Neural cell (in vitro differentiated cells): ENCODE results near the gene FXR1. TPM values are rescaled to one million over a fixed set of nuclear protein-coding genes. Genes with fewer than 3 reads are reported as not detected.
"Not testable (repeated sequence)": the region's sequence is repeated elsewhere in the genome, so short reads cannot be mapped to it uniquely, and the experiment has no call there.

Source experiments
- H2AFZ ChIP-seq: fragments of 200-600, 300-800 bp; sonication (generic), shearing (Covaris generic); 2 replicates; pipeline ENCODE4 v1.6.0; 2014; ENCODE audit warnings: low read depth, mild to moderate bottlenecking, antibody characterized with exemption, low read length, moderate library complexity
- H3F3A ChIP-seq: fragments of 200-600 bp; shearing (Covaris generic); 2 replicates; pipeline ENCODE4 v1.6.1; 2016; ENCODE audit warnings: mild to moderate bottlenecking, moderate library complexity, mixed read lengths, antibody characterized with exemption, low read length; ENCODE audit not compliant: insufficient read depth, poor library complexity, severe bottlenecking
- H3K27ac ChIP-seq: fragments of 200-600, 300-800 bp; sonication (generic), shearing (Covaris generic); 2 replicates; pipeline ENCODE4 v1.5.1; 2014; ENCODE audit warnings: mild to moderate bottlenecking, low read length, moderate library complexity
- H3K27me3 ChIP-seq: fragments of 300-800, 200-600 bp; sonication (generic), shearing (Covaris generic); 2 replicates; pipeline ENCODE4 v1.6.0; 2014; ENCODE audit warnings: mild to moderate bottlenecking, low read depth, low read length, moderate library complexity; ENCODE audit not compliant: insufficient read depth
- H3K36me3 ChIP-seq: fragments of 300-800, 200-600 bp; sonication (generic), shearing (Covaris generic); 2 replicates; pipeline ENCODE4 v1.5.1; 2014; ENCODE audit warnings: mild to moderate bottlenecking, antibody characterized with exemption, low read length, moderate library complexity; ENCODE audit not compliant: insufficient read depth
- H3K4me2 ChIP-seq: fragments of 300-800, 200-600 bp; sonication (generic), shearing (Covaris generic); 2 replicates; pipeline ENCODE4 v1.6.0; 2014; ENCODE audit warnings: mild to moderate bottlenecking, low read length
- H3K4me3 ChIP-seq: fragments of 300-800, 200-600 bp; sonication (generic), shearing (Covaris generic); 2 replicates; pipeline ENCODE4 v1.5.1; 2014; ENCODE audit warnings: mild to moderate bottlenecking, low read length, moderate library complexity
- H3K79me2 ChIP-seq: fragments of 200-600 bp; shearing (Covaris generic); replicated peaks from 2 replicates; pipeline ENCODE4 v1.6.0; 2014; ENCODE audit warnings: mild to moderate bottlenecking, low read length, moderate library complexity; ENCODE audit not compliant: insufficient read depth
- H3K9ac ChIP-seq: fragments of 300-800, 200-600 bp; sonication (generic), shearing (Covaris generic); 2 replicates; pipeline ENCODE4 v1.6.1; 2016; ENCODE audit warnings: mild to moderate bottlenecking, low read length, mixed read lengths
- H3K9me2 ChIP-seq: fragments of 200-600 bp; shearing (Covaris generic); 2 replicates; pipeline ENCODE4 v1.6.1; 2016; ENCODE audit warnings: mild to moderate bottlenecking, low read length, mixed read lengths; ENCODE audit not compliant: insufficient read depth
- H3K9me3 ChIP-seq: fragments of 200-600, 300-800 bp; sonication (generic), shearing (Covaris generic); 2 replicates; pipeline ENCODE4 v1.6.1; 2016; ENCODE audit warnings: mild to moderate bottlenecking, mixed run types, low read length, moderate library complexity, mixed read lengths
- H4K20me1 ChIP-seq: fragments of 200-600 bp; shearing (Covaris generic); 2 replicates; pipeline ENCODE4 v1.6.1; 2016; ENCODE audit warnings: mild to moderate bottlenecking, mixed run types; ENCODE audit not compliant: insufficient read depth
- CTCF ChIP-seq: fragments of 450-650 bp; IDR thresholded peaks from 2 replicates; pipeline ENCODE4 v1.5.1; 2014; ENCODE audit warnings: antibody characterized with exemption, mild to moderate bottlenecking, moderate library complexity; ENCODE audit not compliant: poor library complexity, severe bottlenecking
- EP300 ChIP-seq: fragments of 450-650 bp; conservative IDR thresholded peaks from 2 replicates; pipeline ENCODE4 v1.6.1; 2014; ENCODE audit warnings: antibody characterized with exemption, mild to moderate bottlenecking, moderate library complexity; ENCODE audit not compliant: poor library complexity, severe bottlenecking
- EZH2 ChIP-seq: fragments of 200-600, 300-800 bp; shearing (Covaris generic), sonication (generic); IDR thresholded peaks from 2 replicates; pipeline ENCODE4 v1.6.1; 2014; ENCODE audit warnings: antibody characterized with exemption, low read length, borderline replicate concordance, mild to moderate bottlenecking; ENCODE audit not compliant: insufficient read depth, poor library complexity, severe bottlenecking
- MXI1 ChIP-seq: fragments of 450-650 bp; conservative IDR thresholded peaks from 2 replicates; pipeline ENCODE4 v1.6.1; 2014; ENCODE audit warnings: antibody characterized with exemption, mild to moderate bottlenecking; ENCODE audit not compliant: poor library complexity, severe bottlenecking
- POLR2AphosphoS5 ChIP-seq: IDR thresholded peaks from 2 replicates; pipeline ENCODE4 v1.6.1; 2012
- RAD21 ChIP-seq: fragments of 450-650 bp; conservative IDR thresholded peaks from 2 replicates; pipeline ENCODE4 v1.6.1; 2014; ENCODE audit warnings: antibody characterized with exemption, mild to moderate bottlenecking, moderate library complexity
- REST ChIP-seq: IDR thresholded peaks from 2 replicates; pipeline ENCODE4 v1.6.1; 2012; ENCODE audit warnings: borderline replicate concordance
- SMC3 ChIP-seq: fragments of 450-650 bp; conservative IDR thresholded peaks from 2 replicates; pipeline ENCODE4 v1.6.1; 2014; ENCODE audit warnings: antibody characterized with exemption, mild to moderate bottlenecking, moderate library complexity; ENCODE audit not compliant: poor library complexity
- TAF1 ChIP-seq: IDR thresholded peaks from 2 replicates; pipeline ENCODE4 v1.6.1; 2012; ENCODE audit warnings: low read depth
- polyA plus RNA-seq: library from polyadenylated mRNA; depleted of rRNA; stranded (reverse); fragments of >200 nt; gene quantifications from 2 replicates; pipeline ENCODE4 v1.2.3, GENCODE V29; 2014

Gene FXR1
- polyA plus RNA-seq, 1 donor from 2014 or later = 109 TPM

GRCh38 chr3:180871901-180872300 is 40.6 kb upstream of the FXR1 start:
- Histone ChIP-seq H3K36me3 (no peaks in the 10 kb centered on the region), H3K79me2 (no peaks in the 10 kb centered on the region), H3K9me2 (no peaks in the 10 kb centered on the region), H3F3A (no peaks in the 10 kb centered on the region), H4K20me1 (no peaks in the 10 kb centered on the region), H3K27ac (no peak overlapping the region), H3K4me2 (no peak overlapping the region), H3K9ac (no peak overlapping the region), H3K4me3 (no peak overlapping the region), H2AFZ (no peak overlapping the region), H3K27me3 (no peaks in the 10 kb centered on the region), H3K9me3 (no peaks in the 10 kb centered on the region)
- TF ChIP-seq SMC3 = no peak
- TF ChIP-seq EP300 = no peak
- no peak for TF ChIP-seq MXI1
- TF ChIP-seq REST = no peak
- TF ChIP-seq TAF1 = no peak
- TF ChIP-seq RAD21 = no peak
- TF ChIP-seq POLR2AphosphoS5 = no peak
- TF ChIP-seq CTCF = no peak
- no peak for TF ChIP-seq EZH2

- not testable (repeated sequence) for H3K9ac ChIP-seq, H3K9me2 ChIP-seq, H3K27me3 ChIP-seq, H3K4me2 ChIP-seq, H3K27ac ChIP-seq, H3K9me3 ChIP-seq, H3K79me2 ChIP-seq, H4K20me1 ChIP-seq, H3K4me3 ChIP-seq, H3F3A ChIP-seq, H2AFZ ChIP-seq, H3K36me3 ChIP-seq
Measured at GRCh38 chr3:180872430-180872829, 40.0 kb upstream of the FXR1 start.

- no peak overlapping the region for H2AFZ ChIP-seq
- H4K20me1 ChIP-seq = no peaks in the 10 kb centered on the region
- TF ChIP-seq TAF1 (no peak), POLR2AphosphoS5 (no peak), RAD21 (no peak)
- H3F3A ChIP-seq = no peaks in the 10 kb centered on the region
- no peak overlapping the region for H3K4me3 ChIP-seq
- no peaks in the 10 kb centered on the region for H3K9me3 ChIP-seq
- H3K27ac ChIP-seq = no peak overlapping the region
- H3K27me3 ChIP-seq = no peaks in the 10 kb centered on the region
- H3K9ac ChIP-seq = no peak overlapping the region
- H3K36me3 ChIP-seq = no peaks in the 10 kb centered on the region
- no peaks in the 10 kb centered on the region for H3K9me2 ChIP-seq
- no peaks in the 10 kb centered on the region for H3K79me2 ChIP-seq
- no peak overlapping the region for H3K4me2 ChIP-seq
Measured at GRCh38 chr3:180875124-180875698, 37.3 kb upstream of the FXR1 start.
